BJ (cell line): Measurements from ENCODE around the gene LZTR1. TPM values are rescaled to one million over a fixed set of nuclear protein-coding genes. Genes with fewer than 3 reads are reported as not detected.
A peak's percentile ranks its signal among the peaks of the same experiment; 100 is the strongest.

Experiments used
- CTCF ChIA-PET: fragments of 350-600 bp; formaldehyde crosslinking; extraction: SDS; loops from one replicate; lab custom pipeline; 2021; ENCODE audit warnings: antibody characterized with exemption, inconsistent platforms; lab: Yijun Ruan, JAX
- POLR2A ChIA-PET: fragments of 300-600 bp; sonication (Branson Sonifier 250); formaldehyde crosslinking; extraction: SDS; loops from one replicate; lab custom pipeline; 2021; ENCODE audit warnings: antibody characterized with exemption; lab: Charles Lee
- DNase-seq: peaks from one replicate; pipeline ENCODE4 v3.0.0-alpha.2; 2011; ENCODE audit warnings: low read depth
- H3K27me3 ChIP-seq: 2 replicates; pipeline ENCODE4 v1.6.0; 2011; ENCODE audit warnings: low read length; ENCODE audit not compliant: control insufficient read depth, insufficient read depth
- H3K36me3 ChIP-seq: 2 replicates; pipeline ENCODE4 v1.5.1; 2011; ENCODE audit warnings: low read length; ENCODE audit not compliant: control insufficient read depth, insufficient read depth
- H3K4me3 ChIP-seq: 2 replicates; pipeline ENCODE4 v1.5.1; 2011; ENCODE audit warnings: low read depth, mild to moderate bottlenecking, control low read depth, low read length
- CTCF ChIP-seq: IDR thresholded peaks from 2 replicates; pipeline ENCODE4 v1.5.1; 2011; ENCODE audit warnings: low read depth, mild to moderate bottlenecking, control low read depth, inconsistent platforms, low read length, moderate library complexity; ENCODE audit not compliant: insufficient read depth
- polyA plus RNA-seq: library from polyadenylated mRNA; depleted of rRNA; stranded (reverse); fragments of >200 nt; gene quantifications from 2 replicates; pipeline ENCODE4 v1.2.3, GENCODE V29; 2011

The LZTR1 gene
- polyA plus RNA-seq, 1 experiment: 45.9 TPM

GRCh38 chr22:21030032-21030431 lies 47.9 kb downstream of the LZTR1 start:
- TF ChIP-seq CTCF: no peak
- ChIA-PET CTCF (interaction anchor here (1.0 kb wide), 1 partner anchor 10 kb away, joined by 3 read pairs; no protein-coding TSS in a partner anchor), POLR2A (interaction anchor here (0.5 kb wide), 1 partner anchor 28 kb away, joined by 3 read pairs; the partner anchor contains the start of gene THAP7)
- H3K4me3 ChIP-seq: no peak overlapping the region
- no peaks in the 10 kb centered on the region for H3K36me3 ChIP-seq
- DNase-seq: no peak
- H3K27me3 ChIP-seq: peaks cover 4% of the 10 kb centered on the region; the same call in 1 of the 2 replicates

GRCh38 chr22:21030621-21031544 lies 48.8 kb downstream of the LZTR1 start:
- POLR2A ChIA-PET: no interaction called here
- DNase-seq: no peak
- H3K4me3 ChIP-seq: no peak overlapping the region
- peaks cover 4% of the 10 kb centered on the region; the same call in 1 of the 2 replicates for H3K27me3 ChIP-seq
- H3K36me3 ChIP-seq: no peaks in the 10 kb centered on the region
- no peak for TF ChIP-seq CTCF
- CTCF ChIA-PET: no interaction called here

- DNase-seq: no peak
- H3K4me3 ChIP-seq: no peak overlapping the region
- no peak for TF ChIP-seq CTCF
- CTCF ChIA-PET: no interaction called here
- POLR2A ChIA-PET: no interaction called here
- H3K27me3 ChIP-seq: peaks cover 4% of the 10 kb centered on the region; the same call in 1 of the 2 replicates
- no peaks in the 10 kb centered on the region for H3K36me3 ChIP-seq
These were observed 49.5 kb downstream of the LZTR1 start for GRCh38 chr22:21031545-21032036.

GRCh38 chr22:21032037-21032867 lies 50.2 kb downstream of the LZTR1 start, which contains the start of gene SLC7A4:
Gene SLC7A4, minus strand, starts transcription at chr22:21032561. Its CDS starts 749 bp downstream, at chr22:21031812.
- peaks cover 4% of the 10 kb centered on the region; the same call in 1 of the 2 replicates for H3K27me3 ChIP-seq
- no peak for TF ChIP-seq CTCF
- POLR2A ChIA-PET: no interaction called here
- CTCF ChIA-PET: interaction anchor here (1.0 to 2.3 kb wide), 2 partner anchors 11 to 12 kb away, joined by 3 to 14 read pairs; no protein-coding TSS in a partner anchor
- no peak for DNase-seq
- H3K4me3 ChIP-seq: peak within 1 kb of the TSS; percentile 7; the same call in 1 of the 2 replicates
- no peaks in the 10 kb centered on the region for H3K36me3 ChIP-seq
